ENCODE data around the gene PLSCR1.

- TF ChIP-seq CTCF (IDR thresholded peaks at IDR 0.05; ENCODE audit: poor library complexity, severe bottlenecking) (no peak), REST (IDR thresholded peaks at IDR 0.05; ENCODE audit: borderline replicate concordance) (no peak), POLR2AphosphoS5 (IDR thresholded peaks at IDR 0.05) (no peak), RAD21 (conservative IDR thresholded peaks at IDR 0.05) (no peak), EP300 (conservative IDR thresholded peaks at IDR 0.05; ENCODE audit: poor library complexity, severe bottlenecking) (no peak), TAF1 (IDR thresholded peaks at IDR 0.05; ENCODE audit: low read depth) (no peak), EZH2 (IDR thresholded peaks at IDR 0.05; ENCODE audit: borderline replicate concordance, insufficient read depth, low read length, poor library complexity, severe bottlenecking) (no peak), MXI1 (conservative IDR thresholded peaks at IDR 0.05; ENCODE audit: poor library complexity, severe bottlenecking) (no peak)
Observed at GRCh38 chr3:146501752-146502151, 42.7 kb downstream of the PLSCR1 start.

Measured in neural cell (in vitro differentiated cells).